NCI-H1694 (cell line): ENCODE results near the gene POLR3K.
"Not testable (repeated sequence)": the region's sequence is repeated elsewhere in the genome, so short reads cannot be mapped to it uniquely, and the experiment has no call there.

Source experiments
- DNase-seq: peaks from one replicate; lab custom pipeline; 2025; lab: John Stamatoyannopoulos, UW

Gene POLR3K

DNA sequence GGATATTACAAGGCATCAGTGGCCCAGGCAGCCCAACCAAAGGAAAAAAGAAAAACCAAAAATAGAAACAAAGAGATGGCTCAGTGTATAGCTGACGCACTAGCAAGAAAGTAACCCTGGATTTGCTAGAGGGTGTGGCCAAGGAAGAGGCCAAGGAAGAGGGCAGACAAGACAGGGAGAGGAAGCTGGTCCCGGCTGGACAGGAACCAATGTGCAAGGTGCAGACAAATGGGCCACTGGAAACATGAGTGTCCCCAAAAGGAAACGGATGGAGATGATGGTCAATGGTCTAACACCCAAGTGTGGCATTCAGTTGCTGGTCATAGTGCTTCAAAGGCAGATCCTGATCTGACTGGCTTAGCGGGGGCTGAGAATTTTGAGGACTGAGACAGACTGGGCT, 10.7 kb downstream of the POLR3K start:
- DNase-seq: no peak

DNA sequence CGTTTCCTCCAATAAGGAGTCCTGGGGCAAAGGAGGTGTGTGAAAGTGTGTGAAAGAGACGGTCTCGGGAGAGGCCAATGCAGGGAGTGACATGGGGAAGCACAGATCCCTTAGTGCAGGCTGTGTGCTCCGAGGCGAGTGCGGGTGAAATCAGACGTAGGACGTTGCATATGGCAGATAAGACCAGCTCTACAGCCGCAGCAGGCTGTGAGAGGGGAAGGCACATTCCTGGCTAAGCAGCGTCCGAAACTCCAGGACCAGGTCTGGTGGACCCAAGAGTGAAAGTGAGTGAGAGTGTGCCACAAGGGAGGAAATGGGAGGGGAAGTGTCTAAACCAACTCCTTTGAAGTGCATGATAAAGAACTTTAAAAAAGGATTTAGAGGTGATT, 11.3 kb downstream of the POLR3K start:
- no peak for DNase-seq

- no peak for DNase-seq
Observed at GRCh38 chr16:41439-42068, 11.9 kb downstream of the POLR3K start.

- no peak for DNase-seq
Observed at GRCh38 chr16:38941-39892, 14.2 kb downstream of the POLR3K start.

GRCh38 chr16:38206-38605, 15.2 kb downstream of the POLR3K start:
- not testable (repeated sequence) for DNase-seq

DNA sequence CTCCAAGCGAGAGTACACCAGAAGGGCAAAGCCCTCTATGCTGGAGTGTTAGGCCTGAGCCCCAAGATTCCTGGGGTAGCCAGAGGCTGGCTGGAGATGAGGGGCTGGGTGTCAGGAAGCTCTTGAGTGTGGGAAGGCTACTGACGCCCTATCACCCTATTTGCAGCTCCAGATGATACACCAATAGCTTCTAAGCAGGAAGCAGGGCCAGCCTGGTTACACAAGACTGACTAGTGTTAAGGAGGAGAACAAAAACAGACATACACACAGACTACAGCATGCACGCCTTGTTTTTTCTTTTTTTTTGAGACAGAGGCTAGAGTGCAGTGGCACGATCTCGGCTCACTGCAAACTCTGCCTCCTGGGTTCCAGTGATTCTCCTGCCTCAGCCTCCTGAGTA, 15.9 kb downstream of the POLR3K start:
- DNase-seq: no peak

DNA sequence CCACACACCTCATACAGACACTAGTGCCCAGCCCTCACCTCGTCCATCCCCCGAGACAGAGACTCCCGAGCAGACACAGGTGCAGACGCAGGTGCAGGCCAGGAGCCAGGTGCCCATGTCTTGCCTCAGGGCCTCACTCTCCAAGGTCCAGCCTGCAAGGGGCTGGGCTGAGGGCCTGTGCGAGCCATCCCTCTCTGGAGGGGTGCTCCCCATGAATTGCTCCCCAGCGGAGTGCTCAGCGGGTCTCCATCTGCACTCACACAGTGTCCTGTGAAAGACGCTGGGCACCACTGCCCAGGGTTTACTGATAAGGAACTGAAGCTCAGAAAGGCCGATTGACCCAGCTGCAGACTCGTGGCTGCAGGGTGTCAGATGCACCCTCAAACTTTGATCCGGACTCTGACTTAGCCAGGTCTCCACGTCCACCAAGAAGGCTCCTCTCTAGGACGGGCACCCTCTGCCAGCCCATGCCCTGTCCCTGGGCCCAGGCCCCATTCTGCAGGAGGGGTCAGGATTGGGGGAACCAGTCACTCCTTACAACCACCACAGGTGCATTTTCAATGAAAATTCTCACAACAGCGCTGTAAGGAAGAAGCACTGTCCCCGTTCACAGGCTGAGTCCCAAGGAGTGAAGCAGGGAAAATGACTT, 16.9 kb downstream of the POLR3K start:
- DNase-seq: no peak

DNA sequence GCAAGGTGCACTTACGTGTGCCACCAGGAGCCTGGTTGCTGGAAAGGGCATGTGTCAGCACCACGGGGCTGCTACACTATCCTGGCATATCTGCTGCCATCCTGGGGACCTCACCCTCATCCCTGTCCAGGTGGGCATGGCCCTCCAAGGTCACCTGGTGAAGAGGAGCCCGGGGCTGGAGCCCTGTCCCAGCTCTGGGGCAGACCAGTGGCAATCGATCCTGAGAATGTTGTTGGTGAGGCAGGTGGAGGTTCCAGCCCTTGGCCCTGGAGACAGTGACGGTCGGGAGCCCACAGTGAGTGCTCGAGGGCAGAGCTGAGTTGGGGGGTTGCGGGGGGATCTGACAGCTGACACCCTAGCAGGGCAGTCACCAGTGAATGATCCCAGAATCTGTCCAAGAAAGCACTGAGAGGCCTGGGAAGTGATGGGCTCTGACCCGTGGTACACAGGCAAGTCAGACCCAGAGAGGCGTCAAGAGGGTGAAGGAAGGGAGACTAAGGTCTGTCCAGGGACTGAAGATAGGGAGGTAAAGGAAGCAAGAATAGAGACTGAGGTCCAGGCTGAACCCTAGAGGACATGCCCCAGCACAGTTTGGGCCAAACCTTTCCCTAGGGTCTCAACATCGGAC, 17.6 kb downstream of the POLR3K start:
- DNase-seq: no peak

GRCh38 chr16:35011-35677, 18.3 kb downstream of the POLR3K start:
- DNase-seq: no peak

DNA sequence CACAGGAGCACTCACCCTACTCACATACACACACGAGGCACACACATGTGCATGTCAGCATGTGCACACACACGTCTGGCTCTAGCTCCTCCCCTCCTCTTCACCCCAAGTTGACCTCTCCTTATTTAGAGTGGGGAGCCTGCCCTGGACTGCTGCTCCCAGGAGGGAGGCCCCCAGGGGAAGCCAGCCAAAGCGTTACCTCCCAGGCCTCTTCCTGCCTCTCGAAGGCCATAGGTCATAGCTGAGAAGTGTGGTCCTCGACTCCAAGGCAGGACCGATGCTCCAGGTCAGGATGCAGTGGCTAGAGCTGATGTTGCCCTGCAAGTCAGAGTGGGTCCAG, 18.8 kb downstream of the POLR3K start:
- DNase-seq: no peak

DNA sequence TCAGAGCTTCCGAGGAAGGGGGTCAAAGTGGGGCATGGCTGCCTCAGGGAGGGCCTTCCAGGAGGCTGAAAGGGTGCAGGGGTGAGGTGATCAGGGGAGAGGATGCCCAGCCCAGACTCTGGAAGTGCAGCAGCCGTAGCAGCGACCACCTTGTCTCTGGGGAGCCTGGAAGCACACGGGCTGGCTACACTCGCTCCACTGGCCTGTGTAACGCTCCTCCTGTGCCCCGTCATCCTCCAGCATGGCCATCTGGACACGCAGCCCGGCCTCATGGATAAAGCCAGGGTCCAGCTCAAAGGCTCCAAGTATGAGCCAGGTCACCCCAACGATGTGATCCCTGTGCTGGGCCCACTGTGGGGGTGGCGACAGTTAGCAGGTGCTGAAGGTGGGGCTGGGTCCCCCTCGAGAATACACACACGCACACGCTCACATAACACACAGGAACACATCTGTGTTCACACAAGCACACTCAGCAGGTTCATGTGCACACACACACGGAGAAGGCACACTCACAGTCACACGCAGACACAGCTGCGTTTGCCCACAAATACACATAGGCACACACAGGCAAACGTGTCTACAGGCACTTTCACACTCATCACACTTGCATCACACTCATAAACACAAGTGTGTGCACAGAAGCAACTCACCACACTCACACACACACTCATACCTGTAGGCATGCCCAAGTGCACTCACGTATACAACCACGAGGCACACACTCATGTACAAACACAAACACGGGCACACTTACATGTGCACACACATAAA, 19.3 kb downstream of the POLR3K start:
- DNase-seq: no peak

DNA sequence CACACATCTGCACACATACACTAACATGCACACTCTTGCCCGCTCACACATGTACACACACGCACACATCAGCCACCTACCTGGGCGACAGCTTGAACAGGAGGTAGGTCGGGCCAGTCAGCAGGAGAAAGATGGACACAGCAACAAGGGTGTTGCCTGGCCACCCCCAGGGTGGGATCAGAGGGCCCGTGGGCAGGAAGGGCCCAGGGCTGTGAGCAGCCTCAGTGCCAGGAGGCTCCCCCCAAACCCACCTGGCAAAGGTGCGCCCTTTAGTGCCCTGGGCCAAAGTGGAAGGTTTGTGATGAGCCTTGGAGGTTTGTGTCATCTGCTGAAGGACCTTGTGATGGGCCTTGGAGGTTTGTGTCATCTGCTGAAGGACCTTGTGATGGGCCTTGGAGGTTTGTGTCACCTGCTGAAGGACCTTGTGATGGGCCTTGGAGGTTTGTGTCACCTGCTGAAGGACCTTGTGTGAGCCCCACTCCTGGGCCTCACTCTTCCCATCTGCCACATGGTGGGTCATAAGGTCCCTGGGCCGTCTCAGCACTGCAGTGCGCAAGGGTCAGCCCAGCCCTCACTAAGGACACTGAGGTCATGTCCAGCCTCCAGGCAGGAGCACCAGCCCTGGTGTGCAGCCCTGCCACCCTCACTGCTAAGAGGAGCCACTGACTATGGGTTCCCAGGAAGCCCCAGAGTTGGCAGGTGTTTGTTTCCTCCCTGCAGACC, 20.1 kb downstream of the POLR3K start:
- not testable (repeated sequence) for DNase-seq

DNA sequence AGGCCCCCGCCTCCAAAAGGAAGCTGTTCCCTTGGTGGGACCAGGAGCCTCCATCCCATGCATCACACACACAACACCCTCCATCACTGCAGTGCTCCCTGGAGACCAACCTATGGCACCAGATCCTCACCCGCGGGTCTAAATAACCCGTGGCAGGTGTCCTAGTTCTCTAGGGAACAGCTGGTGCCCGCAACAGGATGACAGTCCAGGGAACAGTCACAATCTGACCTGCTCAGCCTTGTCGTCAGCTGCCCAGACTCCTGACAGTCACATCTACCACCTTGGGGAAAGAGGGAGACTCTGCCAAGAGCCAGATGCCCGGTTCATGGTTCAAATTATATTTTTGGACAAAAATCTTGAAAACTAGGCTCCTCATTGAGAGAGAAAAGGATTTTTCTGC, 22.8 kb downstream of the POLR3K start:
- DNase-seq: not testable (repeated sequence)

GRCh38 chr16:25926-26348, 27.5 kb downstream of the POLR3K start:
- DNase-seq: not testable (repeated sequence)

GRCh38 chr16:24151-24550, 29.3 kb downstream of the POLR3K start:
- not testable (repeated sequence) for DNase-seq

- not testable (repeated sequence) for DNase-seq
Observed at GRCh38 chr16:20886-21285, 32.5 kb downstream of the POLR3K start.

DNA sequence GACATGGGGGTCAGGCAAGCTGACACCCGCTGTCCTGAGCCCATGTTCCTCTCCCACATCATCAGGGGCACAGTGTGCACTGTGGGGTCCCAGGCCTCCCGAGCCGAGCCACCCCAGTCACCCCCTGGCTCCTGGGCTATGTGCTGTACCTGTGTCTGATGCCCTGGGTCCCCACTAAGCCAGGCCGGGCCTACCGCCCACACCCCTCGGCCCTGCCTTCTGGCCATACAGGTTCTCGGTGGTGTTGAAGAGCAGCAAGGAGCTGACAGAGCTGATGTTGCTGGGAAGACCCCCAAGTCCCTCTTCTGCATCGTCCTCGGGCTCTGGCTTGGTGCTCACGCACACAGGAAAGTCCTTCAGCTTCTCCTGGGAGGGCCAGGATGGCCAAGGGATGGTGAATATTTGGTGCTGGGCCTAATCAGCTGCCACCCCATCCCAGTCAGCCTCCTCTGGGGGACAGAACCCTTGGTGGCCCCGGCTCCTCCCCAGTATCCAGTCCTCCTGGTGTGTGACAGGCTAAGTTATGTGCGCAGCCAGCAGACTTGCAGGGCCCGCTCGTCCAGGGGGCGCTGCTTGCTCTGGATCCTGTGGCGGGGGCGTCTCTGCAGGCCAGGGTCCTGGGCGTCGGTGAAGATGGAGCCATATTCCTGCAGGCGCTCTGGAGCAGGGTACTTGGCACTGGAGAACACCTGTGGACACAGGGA, 36.2 kb downstream of the POLR3K start:
- DNase-seq: not testable (repeated sequence)

DNA sequence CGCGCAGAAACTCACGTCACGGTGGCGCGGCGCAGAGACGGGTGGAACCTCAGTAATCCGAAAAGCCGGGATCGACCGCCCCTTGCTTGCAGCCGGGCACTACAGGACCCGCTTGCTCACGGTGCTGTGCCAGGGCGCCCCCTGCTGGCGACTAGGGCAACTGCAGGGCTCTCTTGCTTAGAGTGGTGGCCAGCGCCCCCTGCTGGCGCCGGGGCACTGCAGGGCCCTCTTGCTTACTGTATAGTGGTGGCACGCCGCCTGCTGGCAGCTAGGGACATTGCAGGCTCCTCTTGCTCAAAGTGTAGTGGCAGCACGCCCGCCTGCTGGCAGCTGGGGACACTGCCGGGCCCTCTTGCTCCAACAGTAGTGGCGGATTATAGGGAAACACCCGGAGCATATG, 42.6 kb downstream of the POLR3K start:
- peak; percentile 68 for DNase-seq

DNA sequence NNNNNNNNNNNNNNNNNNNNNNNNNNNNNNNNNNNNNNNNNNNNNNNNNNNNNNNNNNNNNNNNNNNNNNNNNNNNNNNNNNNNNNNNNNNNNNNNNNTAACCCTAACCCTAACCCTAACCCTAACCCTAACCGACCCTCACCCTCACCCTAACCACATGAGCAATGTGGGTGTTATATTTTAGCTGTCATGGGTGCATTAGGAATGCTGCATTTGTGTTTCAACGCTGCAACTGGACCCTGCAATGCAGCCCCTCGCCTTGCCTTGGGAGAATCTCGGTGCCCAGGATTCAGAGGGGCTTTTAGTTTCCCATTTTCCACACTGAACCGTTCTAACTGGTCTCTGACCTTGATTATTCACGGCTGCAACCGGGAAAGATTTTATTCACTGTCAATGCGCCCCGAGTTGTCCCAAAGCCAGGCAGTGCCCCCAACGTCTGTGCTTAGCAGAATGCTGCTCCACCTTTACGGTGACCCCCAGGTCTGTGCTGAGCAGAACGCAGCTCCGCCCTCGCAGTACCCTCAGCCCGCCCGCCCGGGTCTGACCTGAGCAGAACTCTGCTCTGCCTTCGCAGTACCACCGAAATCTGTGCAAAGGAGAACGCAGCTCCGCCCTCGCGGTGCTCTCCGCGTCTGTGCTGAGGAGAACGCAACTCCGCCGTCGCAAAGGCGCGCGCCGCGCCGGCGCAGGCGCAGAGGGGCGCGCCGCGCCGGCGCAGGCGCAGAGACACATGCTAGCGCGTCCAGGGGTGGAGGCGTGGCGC, 43.3 kb downstream of the POLR3K start:
- peak; percentile 1 for DNase-seq
